HG03175 (cell line): Measurements from ENCODE around the gene KLHDC10.
A peak's percentile ranks its signal among the peaks of the same experiment; 100 is the strongest.
"Not testable (repeated sequence)": the region's sequence is repeated elsewhere in the genome, so short reads cannot be mapped to it uniquely, and the experiment has no call there.

Experiments used
- ATAC-seq: cut with Tn5 transposase; IDR thresholded peaks from one replicate; pipeline ENCODE4 v1.9.1; 2021; ENCODE audit warnings: mild to moderate bottlenecking, moderate library complexity; ENCODE audit not compliant: unreplicated experiment

The KLHDC10 gene

DNA sequence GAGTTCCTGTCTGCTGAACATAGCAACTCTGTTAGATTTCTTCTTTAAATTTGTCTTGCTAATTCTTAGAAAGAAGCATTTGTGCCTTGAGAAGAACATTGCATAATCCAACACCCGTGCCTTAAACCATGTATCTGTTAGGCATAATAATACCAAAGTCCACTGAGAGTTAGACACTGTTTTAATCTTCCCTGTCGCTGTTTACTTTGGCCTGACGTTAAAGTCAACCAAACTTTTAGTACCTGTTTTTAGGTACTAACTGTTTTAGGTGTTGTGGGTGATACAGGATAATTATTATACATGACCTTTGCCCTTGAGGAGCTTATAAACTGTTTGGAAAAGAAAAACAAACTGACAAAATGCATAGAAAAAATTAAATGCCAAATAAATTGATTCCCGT, 43.6 kb downstream of the KLHDC10 start:
- no peak for ATAC-seq

DNA sequence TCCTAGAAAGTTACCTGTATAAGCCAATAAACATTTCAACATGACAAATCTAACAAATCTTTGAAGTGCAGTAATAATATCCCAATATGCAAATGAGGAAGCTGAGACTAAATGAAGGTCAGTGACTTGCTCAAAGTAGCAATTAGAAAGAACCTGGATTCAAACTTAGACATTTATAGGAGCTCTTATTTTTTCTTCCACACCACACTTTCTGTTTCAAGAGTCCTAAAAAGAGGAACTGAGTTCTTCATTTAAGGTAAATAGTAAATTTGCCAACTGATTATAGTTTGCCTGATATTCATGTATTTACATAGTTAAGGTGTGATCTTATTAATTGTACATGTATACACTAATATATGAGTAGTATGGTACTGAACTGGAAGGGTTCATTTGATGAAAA, 44.0 kb downstream of the KLHDC10 start:
- ATAC-seq, result peak; percentile 72

DNA sequence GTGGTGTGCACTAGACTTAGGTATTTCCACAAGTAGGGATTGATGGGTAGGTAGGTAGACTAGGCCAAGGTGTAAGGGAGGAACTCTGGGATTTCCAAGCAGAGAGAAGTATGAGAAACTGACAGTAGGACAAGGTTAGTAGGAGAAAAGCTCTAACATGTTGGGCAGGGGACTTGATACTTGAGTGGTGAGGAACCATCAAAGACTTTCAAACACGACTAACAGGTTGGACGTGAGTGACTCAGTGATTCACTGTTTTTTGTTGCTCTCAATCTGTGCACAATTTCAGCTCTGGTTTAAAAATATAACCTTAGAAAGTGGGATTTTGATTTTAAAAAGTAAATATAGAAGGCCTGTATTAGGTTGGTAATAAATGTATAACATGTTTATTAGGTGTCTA, 44.4 kb downstream of the KLHDC10 start:
- no peak for ATAC-seq

DNA sequence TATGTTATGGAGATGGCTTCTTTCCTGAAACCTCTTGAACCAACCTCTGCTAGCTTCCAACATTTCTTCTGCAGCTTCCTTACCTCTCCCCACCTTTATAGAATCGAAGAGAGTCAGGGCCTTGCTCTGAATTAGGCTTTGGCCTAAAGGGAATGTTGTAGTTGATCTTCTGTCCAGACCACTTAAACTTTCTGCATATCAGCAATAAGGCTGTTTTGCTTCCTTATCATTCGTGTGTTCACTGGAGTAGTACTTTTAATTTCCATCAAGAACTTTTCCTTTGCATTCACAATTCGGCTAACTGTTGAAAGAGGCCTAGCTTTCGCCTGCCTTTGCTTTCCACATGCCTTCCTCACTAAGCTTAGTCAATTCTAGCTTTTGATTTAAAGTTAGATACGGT, 48.0 kb downstream of the KLHDC10 start:
- ATAC-seq, result no peak

DNA sequence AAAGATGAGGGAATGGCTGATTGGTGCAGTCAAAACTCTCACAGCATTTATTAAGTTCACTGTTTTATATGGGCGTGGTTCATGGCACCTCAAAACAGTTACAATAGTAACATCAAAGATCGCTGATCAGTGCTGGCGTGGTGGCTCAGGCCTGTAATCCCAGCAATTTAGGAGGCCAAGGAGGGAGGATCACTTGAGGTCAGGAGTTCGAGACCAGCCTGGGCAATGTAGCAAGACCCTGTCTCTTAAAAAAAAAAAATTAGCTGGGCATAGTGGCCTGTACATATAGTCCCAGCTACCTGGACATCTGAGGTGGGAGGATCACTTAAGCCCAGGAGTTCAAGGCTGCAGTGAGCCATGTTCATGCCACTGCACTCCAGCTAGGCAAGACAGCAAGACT, 48.5 kb downstream of the KLHDC10 start:
- no peak for ATAC-seq

DNA sequence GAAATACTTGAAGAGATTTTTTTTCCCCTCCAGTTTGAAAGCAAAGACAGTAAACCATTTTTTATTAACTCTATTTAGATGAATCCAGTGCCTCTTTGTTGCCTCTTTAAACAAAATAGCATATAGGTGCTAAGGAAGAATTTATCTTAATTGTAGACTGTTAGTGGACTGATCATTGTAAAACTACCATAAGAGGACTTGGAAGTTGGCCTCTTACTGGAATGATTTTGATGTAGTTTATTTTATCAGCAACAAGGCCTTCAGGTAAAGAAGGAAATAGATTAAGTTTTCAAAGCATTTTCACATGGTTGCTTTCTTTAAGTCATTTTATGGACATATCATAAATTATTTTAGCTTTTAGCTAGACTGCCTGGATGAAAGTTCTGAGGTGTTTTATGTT, 53.2 kb downstream of the KLHDC10 start:
- no peak for ATAC-seq

DNA sequence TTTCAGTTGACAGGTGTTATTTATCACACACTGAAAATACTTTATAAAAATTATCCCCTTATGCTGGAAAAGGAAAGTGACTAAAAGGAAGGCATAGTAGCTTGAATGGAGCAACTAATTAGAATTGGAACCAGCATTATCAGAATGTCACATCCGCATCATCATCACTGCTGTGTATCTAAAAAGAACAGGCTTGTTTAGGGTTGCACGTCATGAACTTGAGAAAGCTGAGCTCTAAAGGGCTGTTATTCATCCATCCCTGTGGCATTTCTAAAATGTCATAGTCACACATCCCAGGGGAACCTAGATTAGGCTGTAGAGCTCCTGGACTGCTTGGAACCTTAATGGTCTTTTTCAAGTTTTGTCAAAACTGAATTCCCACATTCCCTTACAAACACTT, 54.4 kb downstream of the KLHDC10 start:
- ATAC-seq, result no peak

DNA sequence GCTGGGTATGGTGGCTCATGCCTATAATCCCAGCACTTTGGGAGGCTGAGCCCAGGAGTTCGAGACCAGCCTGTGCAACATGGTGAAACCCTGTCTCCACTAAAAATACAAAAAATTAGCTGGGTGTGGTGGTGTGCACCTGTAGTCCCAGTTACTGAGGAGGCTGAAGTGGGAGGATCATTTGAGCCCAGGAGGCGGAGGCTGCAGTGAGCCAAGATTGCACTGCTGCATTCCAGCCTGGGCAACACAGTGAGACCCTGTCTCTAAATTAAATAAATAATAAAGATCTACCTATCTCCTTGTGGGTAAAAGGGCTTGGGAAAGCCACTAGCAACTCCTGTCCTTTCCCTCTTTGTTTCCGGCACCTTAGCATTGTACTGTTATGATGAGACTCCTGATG, 56.5 kb downstream of the KLHDC10 start:
- not testable (repeated sequence) for ATAC-seq

DNA sequence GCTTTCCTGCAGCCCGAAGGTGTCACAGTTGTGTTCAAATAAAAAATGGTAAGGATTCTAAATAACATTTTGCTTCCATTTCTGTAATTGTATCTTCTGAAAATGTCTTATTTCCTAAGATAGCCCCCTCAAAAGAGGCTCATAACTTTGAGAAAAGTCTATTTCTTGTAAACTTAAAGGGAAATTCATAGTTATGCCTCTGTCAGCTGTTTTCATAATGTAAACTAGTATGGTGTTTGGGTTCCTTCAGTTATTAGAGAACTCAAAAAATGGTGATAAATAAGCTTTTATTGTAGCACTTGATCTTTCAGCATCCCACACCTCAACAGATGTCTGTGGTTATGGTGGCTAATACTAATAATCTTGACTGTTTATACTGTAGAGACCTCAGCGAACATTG, 57.1 kb downstream of the KLHDC10 start:
- ATAC-seq, result no peak

DNA sequence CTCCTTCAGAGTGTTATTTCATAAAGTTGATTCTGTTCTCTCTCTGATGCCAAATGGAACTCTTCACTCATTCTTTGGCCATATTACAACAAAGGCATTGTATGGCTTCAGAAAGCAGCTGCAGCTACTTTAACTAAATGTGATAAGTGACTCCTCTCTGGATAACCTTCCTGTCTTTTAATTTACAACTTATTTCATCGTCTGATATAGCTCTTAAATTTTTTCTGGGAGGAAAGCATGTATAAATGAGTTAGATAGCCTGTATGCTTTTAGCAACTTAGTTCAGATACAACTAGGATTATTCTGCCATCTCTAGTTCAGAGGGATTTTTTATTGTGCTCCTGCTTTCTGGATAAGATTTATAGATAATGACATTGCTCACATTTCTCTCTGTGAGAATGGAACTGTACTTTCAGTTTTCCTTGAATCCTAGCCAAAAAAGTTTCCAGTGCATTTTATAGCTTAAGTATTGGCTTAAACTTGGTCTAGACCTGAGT, 57.5 kb downstream of the KLHDC10 start:
- no peak for ATAC-seq

DNA sequence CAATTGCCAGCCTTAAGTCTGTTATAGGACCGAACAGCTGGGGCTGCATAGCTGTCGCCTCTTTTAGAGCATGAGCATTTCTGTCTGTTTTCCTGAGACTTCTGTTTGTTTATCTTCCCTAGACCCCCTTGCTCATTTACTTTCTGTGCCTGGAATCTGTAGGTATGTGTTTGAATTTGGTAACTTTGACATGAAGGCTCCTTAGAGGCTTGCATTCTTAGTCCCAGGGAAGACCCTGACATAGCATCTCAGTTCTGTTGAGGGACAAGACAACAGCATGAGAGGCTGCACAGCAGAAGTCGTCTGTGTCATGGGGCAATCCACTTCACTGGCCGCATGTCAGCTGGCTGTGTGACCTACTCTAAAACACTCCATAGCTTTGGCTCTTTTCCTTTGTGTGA, 58.7 kb downstream of the KLHDC10 start:
- no peak for ATAC-seq

DNA sequence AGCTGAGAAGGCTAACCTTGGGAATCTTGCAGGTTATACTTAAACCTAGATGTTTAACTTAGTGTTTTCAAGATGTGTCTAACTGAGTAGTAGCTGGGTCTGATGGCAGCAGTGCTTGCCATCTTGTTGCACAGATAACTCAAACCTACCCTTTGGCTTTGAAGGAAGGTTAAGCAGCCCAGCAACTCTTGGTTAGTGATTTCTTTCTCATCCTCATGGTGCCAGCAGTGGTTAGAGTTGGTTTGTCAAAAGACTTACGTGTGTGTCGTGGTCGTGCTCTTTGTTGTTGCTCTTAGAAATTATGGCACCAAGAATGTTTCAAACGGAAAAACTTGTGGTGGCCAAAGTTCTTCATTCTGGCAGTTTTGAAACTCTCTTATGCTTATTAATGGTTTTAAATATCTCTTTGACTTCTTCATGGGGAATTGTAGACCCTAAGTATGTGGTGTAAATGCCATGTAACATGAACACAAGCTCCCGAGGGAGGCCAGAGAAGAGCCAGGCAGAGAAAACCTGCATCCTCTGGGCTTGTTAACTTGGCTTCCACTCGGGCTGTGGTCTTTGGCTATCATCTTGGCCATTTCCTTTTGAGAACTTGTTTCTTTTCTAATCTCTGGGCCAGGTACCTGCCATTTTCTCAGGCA, 61.0 kb downstream of the KLHDC10 start:
- no peak for ATAC-seq

DNA sequence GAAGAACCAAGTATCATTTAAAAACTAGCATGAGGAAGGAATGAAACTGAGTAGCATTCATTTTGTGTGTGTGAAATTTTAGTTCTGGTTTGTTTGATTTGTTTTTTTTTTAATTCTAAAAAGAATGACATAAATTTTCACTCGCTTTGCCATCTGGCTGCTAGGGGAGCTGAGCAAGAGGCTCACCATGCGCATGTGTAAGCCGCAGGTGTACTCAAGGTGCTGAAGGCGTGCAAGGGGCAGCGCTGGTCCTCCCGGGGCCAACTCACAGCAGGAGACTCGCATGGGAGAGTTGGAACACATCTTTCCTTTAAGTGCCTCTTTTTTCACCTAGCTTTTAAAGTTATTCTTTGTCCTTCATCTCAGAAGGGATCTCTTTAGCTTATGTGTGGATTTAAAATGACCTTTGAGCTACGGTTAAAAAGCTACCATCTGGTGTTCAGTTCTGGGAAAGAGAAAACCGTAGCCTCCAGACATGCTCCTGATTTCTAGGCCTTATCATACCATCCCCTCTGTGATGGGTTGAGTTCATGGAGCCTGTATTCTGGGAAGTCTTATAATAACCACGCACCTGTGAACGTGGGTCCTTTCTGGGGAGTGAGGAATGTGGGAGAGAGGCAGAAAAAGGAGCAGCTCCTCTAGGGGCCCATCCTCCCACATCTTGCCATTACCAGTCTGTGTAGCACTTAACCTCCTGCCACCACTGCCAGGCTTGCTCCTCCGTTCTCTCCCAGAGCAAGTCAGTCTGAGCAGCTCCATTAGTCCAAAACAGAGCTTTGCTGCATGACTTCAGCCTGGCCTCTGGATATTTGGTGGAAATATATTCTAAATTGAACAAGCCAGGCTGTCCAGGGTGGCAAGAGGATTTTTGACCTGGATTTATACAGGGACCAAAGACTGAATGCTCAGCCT, 61.9 kb downstream of the KLHDC10 start:
- ATAC-seq, result no peak

DNA sequence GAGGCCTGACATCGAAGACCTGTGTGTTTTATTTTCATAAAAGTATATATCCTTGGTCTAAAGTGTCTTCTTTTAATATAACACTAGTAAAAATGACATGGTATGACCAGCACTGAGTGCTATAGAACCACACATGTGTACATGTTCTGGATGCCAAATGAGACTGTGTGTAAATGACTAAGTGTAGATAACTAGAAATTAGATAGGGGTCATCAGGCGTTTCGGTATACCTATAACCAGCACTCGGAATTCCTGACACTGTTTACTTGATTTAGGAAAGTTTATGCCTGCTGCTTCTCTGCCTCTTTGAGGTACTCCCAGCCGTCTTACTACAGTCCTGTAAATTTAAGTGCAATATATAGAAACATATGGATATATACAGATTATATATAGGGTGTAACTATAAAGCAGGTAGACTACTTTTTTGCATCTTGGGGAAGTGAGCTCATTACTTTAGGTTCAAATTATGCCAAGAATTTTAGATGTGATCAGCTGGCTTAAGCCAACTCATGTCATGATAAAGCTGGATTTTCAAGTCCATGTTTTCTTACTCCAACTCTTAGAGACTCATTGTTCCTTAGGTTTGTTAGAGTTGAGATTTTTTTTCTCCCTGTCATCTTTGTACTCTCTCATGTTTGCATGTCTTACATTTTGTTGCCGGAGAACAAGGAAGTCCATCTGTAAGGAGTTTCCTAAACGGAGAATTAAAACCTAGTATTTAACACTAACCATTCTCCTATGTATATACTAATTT, 62.9 kb downstream of the KLHDC10 start:
- ATAC-seq, result no peak

DNA sequence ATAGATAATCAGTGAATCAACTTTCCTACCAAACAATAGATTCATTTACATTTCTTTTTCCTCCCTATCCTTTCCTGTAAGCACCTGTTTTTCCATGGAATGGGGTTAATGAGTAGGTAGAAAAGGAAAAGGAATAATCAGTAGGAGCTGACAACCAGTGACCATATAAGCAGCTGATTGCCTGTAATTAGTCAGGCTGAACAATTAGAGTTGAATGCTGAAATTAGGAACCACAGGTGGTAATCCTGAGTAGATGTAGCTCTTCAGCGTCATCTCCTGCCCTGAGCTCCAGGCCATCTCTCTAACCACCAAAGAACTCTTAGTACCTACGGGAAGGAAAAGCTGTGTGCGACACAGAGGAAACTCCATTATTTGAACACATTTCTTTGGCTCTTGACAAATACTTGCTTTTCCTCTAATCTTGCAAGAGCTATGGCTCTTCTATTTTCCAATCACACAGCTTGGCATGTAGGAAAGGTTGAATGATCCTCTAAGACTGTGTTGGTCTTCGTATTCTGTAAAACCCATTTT, 63.8 kb downstream of the KLHDC10 start:
- ATAC-seq, result no peak

DNA sequence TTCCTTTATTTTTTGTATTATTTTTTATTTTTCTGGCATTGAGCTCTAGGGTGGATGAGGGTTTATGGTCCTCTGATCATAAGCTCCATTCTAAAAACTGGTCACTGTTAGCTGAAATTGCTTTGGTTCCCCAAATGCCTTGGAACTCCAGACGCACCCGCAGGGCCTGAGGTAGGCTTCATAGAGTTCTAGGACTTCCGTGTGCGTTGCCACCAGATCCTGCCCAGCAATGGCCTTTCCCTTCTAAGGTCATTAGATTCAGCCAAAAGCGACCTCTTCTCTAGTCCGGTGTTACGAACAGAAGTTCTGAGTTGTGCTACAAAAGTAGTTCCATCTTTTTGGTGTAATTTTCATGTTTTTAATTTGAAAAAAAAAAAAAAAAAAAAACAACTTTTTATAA, 64.4 kb downstream of the KLHDC10 start:
- ATAC-seq, result no peak

DNA sequence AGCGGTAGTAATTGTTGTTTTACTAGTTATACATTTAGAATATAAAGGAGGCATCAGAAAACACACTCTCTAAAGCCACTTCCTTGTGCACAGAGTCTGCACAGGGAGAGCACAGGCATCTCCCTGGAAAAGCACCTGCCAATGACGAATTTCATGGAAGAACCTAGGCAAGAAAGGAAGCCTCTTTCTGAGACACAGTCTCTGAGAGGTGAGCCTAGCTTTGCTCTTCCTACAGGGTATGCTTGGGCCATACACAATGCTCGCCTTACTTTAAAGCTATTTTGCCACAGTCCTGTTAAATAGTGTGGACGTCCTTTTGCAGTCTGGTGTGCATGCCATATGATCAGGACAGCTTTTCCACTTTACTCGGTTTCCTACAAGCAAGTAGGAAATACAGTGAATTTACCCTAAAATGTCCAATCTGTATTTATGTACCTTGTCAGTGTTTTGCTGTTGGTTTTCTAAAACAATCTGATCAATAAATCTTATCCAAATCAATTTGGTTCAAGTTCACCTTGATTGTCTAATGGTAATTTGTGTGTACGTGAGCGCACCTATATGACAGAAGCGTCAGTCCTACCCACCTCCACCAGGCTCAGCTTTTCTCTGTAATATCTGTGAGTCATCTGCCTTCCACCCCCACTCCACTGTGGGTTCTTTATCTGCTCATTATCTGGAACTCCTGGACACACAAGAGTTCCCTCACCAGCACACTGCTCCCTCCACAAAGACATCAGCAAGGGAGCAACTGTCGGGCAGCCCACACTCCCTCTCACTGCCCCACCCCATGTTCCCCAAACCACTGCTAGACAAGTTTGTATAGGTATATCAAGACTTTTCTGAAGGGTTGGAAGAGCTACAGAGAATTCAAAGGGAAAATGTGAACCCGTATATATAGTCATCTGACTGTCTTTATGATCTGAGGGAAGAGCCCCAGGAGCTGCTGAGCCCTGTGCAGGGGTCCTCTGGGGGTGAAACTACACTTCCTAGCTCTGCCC, 65.2 kb downstream of the KLHDC10 start:
- ATAC-seq, result no peak

DNA sequence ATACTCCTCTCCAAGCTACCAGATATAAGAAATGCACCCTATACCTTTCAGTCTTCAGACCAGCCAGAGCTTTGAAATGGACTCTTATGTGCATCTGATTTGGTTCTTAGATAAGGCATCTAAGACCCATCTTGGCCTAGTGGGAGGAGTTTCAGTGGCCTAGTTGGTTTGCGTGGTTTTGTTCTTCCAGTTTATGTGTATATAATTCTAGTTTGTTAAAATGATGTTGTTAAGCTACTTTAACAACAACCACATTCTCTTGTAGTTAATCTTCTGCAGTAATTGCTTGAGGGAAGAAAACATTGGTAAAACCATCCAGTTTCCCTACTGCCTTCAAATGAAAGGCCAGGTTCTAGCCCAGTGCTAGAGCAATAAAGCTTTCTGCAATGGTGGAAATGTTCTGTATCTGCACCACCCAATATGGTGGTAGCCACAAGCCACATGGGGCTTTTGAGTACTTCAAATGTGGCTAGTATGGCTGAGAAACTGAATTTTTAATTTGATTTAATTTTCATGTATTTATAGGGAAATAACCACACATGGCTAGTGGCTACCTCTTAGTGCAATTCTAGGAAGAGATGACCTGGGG, 66.3 kb downstream of the KLHDC10 start:
- ATAC-seq, result no peak

DNA sequence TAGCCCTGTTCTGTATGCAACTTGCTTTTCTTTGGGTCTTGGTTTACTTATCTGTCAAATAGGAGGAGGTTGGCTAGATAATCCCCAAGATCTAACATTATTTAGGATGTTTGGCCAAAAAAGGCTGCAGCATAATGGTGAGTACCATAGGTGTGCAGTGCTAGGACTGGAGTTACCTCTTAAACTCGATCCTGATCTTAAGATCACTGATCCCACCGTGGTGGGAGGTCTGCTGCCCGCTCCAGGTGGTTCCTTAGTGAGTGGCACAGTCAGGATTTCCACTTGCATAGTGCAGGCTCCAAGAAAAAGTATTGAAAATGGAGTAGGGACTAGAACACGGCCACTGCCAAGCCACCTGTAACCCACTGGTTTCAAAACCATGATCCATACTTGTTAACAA, 66.9 kb downstream of the KLHDC10 start:
- ATAC-seq, result no peak
